ENCODE measurements around the gene NHLH2. TPM values are rescaled to one million over a fixed set of nuclear protein-coding genes. Genes with fewer than 3 reads are reported as not detected.

NHLH2 gene
- total RNA-seq, 1 experiment from 2014 or later = 1.2 TPM

GRCh38 chr1:115873184-115873583, 32.3 kb upstream of the NHLH2 start:
- Histone ChIP-seq H2AK5ac (ENCODE audit: insufficient read length, low read length) (no peak overlapping the region), H2BK12ac (ENCODE audit: insufficient read length, low read depth, low read length) (no peak overlapping the region), H4K91ac (ENCODE audit: insufficient read length, low read depth, low read length) (no peak overlapping the region), H2BK120ac (ENCODE audit: low read depth, low read length, poor library complexity, severe bottlenecking) (no peak overlapping the region), H3K23me2 (ENCODE audit: insufficient read length, low read depth, low read length, poor library complexity, severe bottlenecking) (no peaks in the 10 kb centered on the region), H3K56ac (ENCODE audit: insufficient read length, low read depth, low read length) (no peak overlapping the region), H4K5ac (ENCODE audit: insufficient read length, low read depth, low read length) (no peak overlapping the region), H2AFZ (ENCODE audit: low read length) (no peak overlapping the region), H3K79me2 (ENCODE audit: insufficient read depth, low read length) (no peaks in the 10 kb centered on the region), H4K20me1 (ENCODE audit: control insufficient read depth, insufficient read depth, insufficient read length) (no peaks in the 10 kb centered on the region), H3K14ac (ENCODE audit: insufficient read depth, low read length) (no peak overlapping the region), H2BK20ac (ENCODE audit: low read depth, low read length, poor library complexity, severe bottlenecking) (no peak overlapping the region), H3K9me3 (ENCODE audit: control insufficient read depth, low read depth, low read length) (no peaks in the 10 kb centered on the region), H3K27me3 (ENCODE audit: insufficient read depth, low read length) (no peaks in the 10 kb centered on the region), H3K23ac (ENCODE audit: insufficient read length, low read depth, low read length) (no peak overlapping the region), H3K4ac (ENCODE audit: low read depth, low read length) (no peak overlapping the region), H2BK5ac (ENCODE audit: insufficient read length, low read length) (no peak overlapping the region), H3K4me2 (ENCODE audit: insufficient read depth, insufficient read length, low read length) (no peak overlapping the region), H3K79me1 (ENCODE audit: insufficient read depth, low read depth, low read length, poor library complexity, severe bottlenecking) (no peaks in the 10 kb centered on the region), H3T11ph (ENCODE audit: low read length) (no peak overlapping the region), H2BK15ac (ENCODE audit: low read depth, low read length) (no peak overlapping the region), H4K8ac (replicated peaks; ENCODE audit: insufficient read length, low read depth, low read length) (no peak overlapping the region), H3K18ac (ENCODE audit: insufficient read length, low read depth, low read length) (no peak overlapping the region), H3K4me1 (ENCODE audit: insufficient read depth, low read length) (peaks cover 1% of the 10 kb centered on the region; the same call in 1 of the 2 replicates), H3K27ac (ENCODE audit: insufficient read length, low read depth, low read length) (no peak overlapping the region), H3K9ac (ENCODE audit: extremely low read depth, insufficient read length, low read length) (no peak overlapping the region)
- Mint-ChIP-seq H3K36me3 (ENCODE audit: insufficient read depth in 1 of 3, low read depth in 3 of 3) (no peaks in the 10 kb centered on the region), H3K27me3 (ENCODE audit: low read depth) (peaks cover 5% of the 10 kb centered on the region), H3K9me3 (no peaks in the 10 kb centered on the region), H3K4me1 (peaks cover 7% of the 10 kb centered on the region in 2 experiments), H3K27ac (no peak overlapping the region), H3K4me3 (no peak overlapping the region)
- WGBS (ENCODE audit: extremely low coverage, insufficient read length, low lambda C conversion rate) = no CpG with 5 or more reads among the region's 2 CpGs
- TF ChIP-seq CTCF (conservative IDR thresholded peaks at IDR 0.05) = no peak
- no peak for DNase-seq
